Measurements from ENCODE around the gene INHBE.
"Not testable (repeated sequence)": the region's sequence is repeated elsewhere in the genome, so short reads cannot be mapped to it uniquely, and the experiment has no call there.

Gene INHBE

DNA sequence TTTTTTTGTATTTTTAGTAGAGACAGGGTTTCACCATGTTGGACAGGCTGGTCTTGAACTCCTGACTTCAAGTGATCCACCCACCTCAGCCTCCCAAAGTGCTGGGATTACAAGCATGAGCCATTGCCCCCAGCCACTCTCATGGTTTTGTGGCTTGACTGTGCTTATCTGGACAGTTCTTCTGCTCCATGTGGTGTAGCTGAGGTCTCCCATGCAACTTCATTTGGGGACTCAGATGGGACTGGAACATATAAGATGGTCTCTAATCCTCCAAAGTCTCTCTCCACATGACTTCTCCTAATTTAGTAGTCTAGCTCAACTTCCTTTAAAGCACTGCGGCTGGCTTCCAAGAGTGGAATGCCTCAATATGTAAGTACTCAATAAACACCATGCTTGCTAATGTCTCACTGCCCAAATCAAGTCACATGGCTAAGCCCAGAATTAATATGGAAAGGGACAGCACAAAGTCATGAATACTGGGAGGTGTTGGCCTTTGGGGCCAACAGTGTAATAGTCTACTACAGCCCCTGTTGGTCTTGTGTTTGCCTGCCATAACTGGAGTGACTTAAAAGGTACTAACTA, 13.2 kb upstream of the INHBE start:
- no peak for DNase-seq

DNA sequence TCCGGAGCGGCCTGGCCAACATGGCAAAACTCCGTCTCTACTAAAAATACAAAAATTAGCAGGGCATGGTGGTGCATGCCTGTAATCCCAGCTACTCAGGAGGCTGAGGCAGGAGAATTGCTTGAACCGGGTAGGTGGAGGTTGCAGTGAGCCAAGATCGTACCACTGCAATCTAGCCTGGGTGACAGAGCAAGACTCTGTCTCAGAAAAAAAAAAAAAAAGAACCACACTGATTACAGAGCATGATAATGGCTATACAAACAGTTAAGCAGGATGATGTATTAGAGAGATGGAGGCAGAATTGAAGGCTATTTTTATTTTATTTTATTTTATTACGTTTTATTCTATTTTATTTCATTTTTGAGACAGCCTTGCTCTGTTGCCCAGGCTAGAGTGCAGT, 10.8 kb upstream of the INHBE start:
- not testable (repeated sequence) for DNase-seq

DNA sequence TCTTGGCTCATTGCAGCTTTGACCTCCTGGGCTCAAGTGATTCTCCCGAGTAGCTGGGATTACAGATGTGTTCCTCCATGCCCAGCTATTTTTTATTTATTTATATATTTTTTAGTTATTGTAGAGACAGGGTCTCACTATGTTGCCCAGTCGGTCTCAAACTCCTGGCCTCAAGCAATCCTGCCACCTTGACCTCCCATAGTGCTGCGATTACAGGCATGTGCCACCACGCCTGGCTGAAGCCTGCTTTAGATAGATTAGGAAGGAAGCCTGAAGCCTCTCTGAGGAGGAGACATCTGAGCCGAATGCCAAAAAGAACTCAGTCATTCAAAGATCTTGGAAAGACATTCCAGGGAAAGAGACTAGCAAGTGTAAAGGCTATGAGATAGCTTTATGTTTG, 10.4 kb upstream of the INHBE start:
- DNase-seq = no peak

DNA sequence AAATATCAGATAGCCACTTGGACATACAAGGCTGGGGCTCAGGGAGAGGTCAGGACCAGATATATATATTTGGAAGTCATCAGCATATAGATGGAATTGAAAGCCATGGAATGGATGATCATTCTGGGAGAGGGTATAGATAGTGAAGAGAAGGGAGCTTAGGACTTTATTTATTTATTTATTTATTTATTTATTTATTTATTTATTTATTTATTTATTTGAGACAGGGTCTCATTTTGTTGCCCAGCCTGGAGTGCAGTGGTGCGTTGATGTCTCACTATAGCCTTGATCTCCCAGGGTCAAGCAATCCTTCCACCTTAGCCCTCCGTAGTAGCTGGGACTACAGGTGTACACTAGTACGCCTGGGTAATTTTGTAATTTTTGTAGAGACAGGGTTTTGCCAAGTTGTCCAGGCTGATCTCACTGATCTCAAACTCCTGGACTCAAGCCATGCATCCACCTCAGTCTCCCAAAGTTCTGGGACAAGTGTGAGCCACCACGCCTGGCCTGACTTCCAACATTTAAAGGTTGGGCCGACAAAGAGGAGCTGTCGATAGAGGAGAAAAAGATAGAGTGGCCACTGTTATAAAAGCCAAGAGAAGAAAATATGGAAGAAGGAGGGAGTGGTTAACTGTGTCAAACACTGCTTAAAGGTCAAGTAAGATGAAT, 8.7 kb upstream of the INHBE start:
- no peak for DNase-seq

DNA sequence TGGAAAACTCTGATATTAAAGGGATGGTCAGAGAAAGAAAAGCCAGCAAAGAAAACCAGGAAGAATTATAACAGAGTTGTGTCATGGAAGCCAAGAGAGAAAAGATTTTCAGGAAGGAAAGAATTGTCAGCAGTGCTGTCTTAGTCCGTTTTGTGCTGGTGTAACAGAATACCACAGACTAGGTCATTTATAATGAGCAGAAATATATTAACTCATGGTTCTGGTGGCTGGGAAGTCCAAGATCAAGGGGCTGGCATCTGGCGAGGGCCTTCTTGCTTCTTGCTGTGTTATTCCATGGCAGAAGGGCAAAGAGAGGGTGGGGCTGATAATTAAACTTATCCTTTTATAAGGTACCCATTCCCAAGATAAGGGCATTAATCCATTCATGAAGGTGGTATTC, 6.4 kb upstream of the INHBE start:
- DNase-seq = no peak

DNA sequence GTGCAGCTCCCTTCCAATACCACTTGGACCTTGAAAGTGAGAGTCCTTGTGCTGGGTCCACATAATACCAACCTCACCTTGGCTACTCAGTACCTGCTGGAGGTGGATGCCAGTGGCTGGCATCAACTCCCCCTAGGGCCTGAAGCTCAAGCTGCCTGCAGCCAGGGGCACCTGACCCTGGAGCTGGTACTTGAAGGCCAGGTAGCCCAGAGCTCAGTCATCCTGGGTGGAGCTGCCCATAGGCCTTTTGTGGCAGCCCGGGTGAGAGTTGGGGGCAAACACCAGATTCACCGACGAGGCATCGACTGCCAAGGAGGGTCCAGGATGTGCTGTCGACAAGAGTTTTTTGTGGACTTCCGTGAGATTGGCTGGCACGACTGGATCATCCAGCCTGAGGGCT, 5.7 kb upstream of the INHBE start:
- no peak for DNase-seq

DNA sequence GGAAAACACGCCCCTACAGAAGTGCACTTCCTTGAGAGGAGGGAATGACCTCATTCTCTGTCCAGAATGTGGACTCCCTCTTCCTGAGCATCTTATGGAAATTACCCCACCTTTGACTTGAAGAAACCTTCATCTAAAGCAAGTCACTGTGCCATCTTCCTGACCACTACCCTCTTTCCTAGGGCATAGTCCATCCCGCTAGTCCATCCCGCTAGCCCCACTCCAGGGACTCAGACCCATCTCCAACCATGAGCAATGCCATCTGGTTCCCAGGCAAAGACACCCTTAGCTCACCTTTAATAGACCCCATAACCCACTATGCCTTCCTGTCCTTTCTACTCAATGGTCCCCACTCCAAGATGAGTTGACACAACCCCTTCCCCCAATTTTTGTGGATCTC, 5.0 kb upstream of the INHBE start:
- no peak for DNase-seq

DNA sequence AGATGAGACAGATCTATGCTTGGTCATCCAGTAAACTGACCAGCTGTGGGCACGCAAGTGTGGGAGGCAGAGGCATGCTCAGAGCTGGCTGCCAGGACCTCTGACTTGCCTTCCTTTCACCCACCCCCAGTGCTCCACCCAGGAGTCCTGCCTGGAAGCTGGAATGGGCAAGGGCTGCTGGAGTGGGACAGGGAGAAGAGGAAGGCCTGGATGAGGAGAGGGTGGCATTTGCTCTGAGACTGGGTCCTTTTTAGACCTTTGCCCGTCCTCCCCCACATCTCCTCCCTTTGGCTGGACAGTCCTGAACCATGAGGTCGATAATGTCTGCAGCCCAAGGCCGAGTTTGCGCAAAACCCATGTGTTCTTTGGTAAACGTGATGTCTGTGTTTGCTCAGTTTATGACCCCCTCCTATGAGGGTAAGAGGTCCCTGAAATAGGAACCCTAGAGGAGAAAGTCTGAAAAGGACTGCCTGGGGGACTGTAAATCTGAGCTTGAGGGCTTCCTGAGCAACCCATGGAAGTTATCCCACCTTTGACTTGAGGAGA, 3.8 kb upstream of the INHBE start:
- DNase-seq = no peak

DNA sequence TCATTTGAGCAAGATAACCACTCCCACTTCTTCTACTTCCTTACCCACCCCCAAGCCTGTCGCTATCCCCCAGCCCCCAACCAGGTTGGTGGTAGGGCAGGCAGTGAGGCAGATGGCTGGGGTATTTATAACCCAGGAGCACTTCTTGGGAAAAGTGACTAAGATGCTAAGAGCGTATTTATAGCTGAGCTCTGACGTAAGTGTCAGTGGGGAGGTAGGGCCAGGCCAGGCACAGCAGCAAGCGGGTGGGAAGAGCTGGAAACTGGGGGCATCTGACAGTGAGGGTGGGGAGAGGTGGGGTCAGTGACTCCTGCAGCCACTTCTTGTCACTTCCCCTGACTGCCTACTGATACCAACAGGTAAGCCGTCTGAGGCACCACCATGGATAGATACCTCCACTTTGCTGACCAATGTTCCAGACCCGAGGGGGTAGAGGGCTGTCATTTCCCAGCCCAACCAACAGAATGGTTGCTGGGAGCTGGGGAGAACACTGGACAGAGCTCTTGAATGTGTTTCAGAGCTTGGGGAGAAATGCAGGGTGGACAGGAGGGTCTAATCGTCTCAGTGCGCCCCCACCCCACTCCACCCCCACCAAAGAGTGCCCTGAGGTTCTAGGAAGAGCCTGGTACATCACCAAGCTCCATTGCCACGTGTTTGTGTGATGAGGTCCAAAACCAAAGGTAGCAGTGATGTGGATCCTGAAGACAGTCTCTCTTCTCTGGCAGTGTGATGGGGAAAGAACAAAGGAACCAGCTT, 2.7 kb upstream of the INHBE start:
- peak in 1 of 2 experiments; percentile 47 for DNase-seq

DNA sequence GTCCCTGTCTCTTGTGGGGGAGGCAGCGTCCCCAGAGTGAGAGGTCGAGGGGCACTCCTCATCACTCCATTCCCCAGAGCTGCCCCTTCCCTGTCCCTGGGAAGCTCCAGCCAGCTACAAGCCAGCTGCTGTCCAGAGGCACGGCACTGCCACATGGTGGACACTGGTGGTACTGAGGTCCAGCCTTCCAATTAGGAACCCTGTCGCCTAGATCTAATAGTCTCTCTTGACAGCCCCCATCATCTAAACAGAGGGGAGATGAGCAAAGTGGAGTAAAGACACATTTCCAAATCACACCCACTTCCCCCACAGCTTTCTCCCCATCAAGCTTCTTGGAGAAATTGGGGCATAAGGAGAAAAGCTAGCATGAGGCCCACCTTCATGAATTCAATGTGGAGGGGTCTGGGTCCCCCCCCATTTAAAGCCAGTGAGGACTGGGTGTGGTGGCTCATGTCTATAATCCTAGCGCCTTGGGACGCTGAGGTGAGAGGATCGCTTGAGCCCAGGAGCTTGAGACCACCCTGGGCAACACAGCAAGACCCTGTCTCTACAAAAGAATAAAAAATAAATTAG, 2.1 kb upstream of the INHBE start:
- DNase-seq = peak; percentile 61 to 81

DNA sequence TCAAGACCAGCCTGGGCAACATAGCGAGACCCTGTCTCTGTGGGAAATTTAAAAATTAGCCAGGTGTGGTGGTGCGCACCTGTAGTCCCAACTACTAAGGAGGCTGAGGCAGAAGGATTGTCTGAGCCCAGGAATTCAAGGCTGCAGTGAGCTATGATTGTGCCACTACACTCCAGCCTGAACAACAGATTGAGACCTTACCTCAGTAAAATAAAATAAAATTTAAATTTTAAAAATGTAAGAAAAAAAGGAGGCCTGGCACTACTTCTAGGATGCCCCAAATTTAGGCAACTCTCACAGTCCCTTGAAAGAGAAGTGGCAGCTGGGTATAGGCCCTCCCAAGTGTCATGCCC, 918 bp upstream of the INHBE start:
- no peak for DNase-seq

DNA sequence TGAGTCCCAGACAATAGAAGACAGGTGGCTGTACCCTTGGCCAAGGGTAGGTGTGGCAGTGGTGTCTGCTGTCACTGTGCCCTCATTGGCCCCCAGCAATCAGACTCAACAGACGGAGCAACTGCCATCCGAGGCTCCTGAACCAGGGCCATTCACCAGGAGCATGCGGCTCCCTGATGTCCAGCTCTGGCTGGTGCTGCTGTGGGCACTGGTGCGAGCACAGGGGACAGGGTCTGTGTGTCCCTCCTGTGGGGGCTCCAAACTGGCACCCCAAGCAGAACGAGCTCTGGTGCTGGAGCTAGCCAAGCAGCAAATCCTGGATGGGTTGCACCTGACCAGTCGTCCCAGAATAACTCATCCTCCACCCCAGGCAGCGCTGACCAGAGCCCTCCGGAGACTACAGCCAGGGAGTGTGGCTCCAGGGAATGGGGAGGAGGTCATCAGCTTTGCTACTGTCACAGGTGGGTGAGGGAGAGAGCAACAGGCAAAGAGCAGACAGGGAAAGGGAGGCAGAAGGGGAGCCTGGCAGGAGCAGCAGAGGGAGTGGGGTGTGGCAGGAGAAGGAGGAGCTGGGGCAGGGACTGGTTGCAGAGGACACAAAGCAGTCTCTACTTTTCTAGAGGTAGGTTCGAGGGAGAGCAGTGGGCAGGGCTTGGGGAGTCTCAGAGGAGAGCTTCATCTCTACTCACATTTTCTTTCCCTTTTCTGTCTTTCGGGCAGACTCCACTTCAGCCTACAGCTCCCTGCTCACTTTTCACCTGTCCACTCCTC, 452 bp downstream of the INHBE start:
- DNase-seq = no peak

DNA sequence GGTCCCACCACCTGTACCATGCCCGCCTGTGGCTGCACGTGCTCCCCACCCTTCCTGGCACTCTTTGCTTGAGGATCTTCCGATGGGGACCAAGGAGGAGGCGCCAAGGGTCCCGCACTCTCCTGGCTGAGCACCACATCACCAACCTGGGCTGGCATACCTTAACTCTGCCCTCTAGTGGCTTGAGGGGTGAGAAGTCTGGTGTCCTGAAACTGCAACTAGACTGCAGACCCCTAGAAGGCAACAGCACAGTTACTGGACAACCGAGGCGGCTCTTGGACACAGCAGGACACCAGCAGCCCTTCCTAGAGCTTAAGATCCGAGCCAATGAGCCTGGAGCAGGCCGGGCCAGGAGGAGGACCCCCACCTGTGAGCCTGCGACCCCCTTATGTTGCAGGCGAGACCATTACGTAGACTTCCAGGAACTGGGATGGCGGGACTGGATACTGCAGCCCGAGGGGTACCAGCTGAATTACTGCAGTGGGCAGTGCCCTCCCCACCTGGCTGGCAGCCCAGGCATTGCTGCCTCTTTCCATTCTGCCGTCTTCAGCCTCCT, 1.1 kb downstream of the INHBE start:
- peak in 1 of 2 experiments; percentile 52 for DNase-seq

DNA sequence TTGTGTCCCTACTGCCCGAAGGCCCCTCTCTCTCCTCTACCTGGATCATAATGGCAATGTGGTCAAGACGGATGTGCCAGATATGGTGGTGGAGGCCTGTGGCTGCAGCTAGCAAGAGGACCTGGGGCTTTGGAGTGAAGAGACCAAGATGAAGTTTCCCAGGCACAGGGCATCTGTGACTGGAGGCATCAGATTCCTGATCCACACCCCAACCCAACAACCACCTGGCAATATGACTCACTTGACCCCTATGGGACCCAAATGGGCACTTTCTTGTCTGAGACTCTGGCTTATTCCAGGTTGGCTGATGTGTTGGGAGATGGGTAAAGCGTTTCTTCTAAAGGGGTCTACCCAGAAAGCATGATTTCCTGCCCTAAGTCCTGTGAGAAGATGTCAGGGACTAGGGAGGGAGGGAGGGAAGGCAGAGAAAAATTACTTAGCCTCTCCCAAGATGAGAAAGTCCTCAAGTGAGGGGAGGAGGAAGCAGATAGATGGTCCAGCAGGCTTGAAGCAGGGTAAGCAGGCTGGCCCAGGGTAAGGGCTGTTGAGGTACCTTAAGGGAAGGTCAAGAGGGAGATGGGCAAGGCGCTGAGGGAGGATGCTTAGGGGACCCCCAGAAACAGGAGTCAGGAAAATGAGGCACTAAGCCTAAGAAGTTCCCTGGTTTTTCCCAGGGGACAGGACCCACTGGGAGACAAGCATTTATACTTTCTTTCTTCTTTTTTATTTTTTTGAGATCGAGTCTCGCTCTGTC, 1.8 kb downstream of the INHBE start:
- no peak for DNase-seq

DNA sequence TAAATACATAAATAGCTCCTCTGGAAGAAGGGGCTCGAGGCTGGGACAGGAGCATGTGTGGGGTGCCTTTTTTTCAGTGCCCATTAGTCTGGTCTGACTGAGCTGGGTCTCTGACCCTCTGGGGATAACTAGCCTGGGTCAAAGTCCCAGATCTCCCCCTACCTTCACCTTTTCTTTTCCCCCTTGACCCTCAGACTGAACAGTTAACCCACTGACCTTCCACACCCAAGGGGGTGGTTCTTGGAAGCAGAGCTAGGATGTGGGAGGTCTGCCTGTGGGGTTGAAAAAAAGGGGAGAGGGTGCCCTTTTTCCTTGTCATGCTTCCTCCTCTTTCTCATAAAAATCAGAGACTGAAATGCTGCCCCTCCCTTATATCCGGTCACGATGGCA, 3.6 kb downstream of the INHBE start:
- DNase-seq = no peak

DNA sequence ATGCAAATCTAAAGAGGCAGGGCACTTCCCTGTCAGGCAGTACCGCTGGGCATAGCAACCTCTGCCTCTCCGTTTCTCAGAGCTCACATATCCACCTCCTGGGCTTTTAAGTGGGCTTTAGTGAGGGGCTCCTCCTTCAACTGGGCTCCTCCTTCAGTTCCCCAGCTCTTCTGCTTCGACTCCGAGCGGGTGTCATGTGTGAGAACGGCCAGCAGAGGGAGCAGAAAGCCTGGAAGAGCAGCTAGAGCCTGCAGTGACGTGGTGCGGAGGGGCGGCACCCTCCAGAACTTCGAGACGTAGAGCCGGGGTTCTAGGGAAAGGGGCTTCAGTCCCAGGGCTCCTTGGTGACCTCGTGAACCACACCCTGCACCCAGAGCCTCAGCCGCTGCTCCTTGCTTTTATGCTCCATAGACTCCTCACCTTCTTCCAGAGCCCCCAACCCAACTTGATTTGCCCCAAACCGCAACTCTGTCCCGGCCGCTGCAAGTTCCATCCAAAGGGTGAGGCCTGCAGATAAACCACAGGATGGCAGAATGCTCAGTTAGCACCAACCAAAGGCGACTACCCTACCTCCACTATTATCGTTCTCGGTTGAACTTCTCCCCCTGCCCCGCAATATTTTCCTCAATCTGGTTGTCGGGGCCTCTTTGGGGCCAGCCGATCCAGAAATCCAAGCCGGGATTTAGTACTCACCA, 4.1 kb downstream of the INHBE start:
- peak; percentile 89 to 93 for DNase-seq

DNA sequence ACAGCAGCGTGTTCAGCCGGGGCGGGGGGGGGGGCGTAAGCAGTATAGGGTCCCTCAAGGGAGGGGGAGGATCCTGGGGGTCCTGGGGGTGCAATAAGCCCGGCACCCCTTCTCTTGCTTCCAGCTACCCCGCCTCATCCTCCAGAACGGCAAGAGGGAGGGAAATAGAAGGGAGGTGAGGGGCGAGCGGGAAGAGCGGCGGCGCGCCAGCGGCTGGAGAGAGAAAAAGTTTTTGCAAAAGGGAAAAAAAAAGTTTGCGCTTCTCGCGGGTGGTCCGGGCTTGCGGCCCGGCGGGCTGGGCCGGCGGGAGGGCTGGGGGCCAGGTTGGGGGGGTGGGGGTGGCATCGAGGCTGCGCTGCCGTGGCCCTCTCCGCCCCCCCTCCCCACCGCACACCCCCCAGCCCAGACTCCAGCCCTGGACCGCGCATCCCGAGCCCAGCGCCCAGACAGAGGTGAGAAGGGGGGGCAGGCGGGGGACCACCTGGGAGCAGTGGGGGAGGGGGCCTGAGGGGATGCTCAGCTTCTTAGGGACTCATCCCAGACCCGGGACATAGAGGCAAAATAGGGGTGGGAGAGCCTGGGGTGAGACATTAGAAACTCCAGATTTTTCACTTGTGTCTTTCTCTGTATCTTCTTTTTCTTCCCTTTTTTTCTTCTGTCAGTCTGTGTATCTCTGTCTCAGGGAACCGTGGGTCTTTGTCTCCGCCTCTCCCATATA, 4.8 kb downstream of the INHBE start, which contains the start of gene GLI1:
Gene GLI1 (plus strand): TSS at position 36 of the 718 bp plus-strand sequence. CDS start 3,907 bp downstream, outside the sequence.
- DNase-seq = no peak

DNA sequence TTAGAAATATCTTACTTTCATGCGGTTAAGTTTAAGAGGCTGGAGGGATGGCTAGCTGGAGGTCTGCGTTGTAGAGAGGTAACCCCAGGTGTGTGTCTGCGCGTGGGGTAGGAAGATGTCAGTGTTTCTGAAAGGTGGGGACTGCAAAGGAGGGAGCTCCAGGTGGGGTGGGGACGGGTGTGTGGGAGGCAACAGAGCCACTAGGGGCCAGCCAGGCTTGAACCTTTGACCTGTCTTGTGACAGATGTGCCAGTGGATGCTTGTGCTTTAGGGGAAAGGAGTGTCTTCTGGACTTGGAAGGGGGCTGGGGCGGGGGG, 5.3 kb downstream of the INHBE start:
- no peak for DNase-seq

DNA sequence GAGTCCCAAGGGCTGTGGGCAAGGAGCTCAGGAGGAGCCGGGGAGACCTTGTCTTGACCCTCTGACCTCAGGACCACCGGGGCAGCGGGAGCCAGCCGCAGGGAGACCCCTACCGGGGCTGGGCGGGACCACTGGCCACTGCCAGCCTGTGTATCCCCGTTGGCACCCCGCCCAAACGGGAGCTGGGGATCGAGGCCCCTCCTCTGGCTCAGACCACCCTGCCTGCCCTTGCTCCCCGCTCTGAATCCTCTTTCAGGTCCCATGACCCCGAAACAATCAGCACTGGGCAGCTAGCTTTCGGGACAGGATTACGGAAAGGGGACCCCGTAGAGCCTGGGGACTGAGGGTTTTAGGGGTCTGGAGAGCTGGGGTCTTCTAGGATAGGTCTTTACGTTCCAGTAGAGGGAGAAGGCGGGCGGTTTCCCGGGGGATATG, 5.8 kb downstream of the INHBE start:
- peak in 1 of 2 experiments; percentile 8 for DNase-seq

DNA sequence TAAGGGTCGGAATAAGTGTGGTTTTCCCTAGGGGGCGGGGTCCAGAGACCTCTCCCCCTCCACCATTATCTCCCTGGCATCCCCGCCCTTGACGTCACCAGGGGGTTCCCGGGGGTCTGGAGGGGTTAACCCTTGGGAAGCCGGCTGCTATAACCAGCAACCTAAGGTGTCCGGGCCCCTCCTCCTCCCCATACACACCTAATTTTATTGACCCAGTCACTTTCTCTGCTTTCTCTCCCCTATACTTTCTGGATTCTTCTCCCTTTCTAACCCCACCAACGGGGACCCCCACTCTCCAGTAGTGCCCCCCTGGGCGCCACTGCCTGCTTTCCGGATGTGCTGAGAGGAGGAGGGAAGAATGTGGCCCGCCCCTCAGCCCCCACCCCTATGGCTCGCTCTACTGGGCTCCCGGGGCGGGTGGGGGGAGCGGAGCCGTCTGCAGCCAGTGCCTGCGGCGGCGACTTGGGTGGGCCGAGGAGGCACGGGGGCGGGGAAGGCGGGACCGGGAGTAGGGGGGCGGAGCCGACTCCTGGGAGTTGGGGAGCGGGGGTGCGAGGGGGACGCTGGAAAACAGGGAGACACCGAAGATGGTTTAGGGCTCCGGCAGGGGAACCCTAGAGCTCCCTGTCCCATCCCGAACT, 6.3 kb downstream of the INHBE start:
- peak in 1 of 2 experiments; percentile 36 for DNase-seq
